GM18505 (cell line): Measurements from ENCODE around the gene CA7.
"Not testable (repeated sequence)": the region's sequence is repeated elsewhere in the genome, so short reads cannot be mapped to it uniquely, and the experiment has no call there.

ENCODE experiments used
- ATAC-seq: cut with Tn5 transposase; IDR thresholded peaks from one replicate; pipeline ENCODE4 v1.9.1; 2021; ENCODE audit not compliant: unreplicated experiment
- POLR2A ChIP-seq: IDR thresholded peaks from 4 replicates; pipeline ENCODE4 v1.6.1; 2011; ENCODE audit warnings: borderline replicate concordance; ENCODE audit not compliant: insufficient read depth, insufficient read length; ENCODE audit errors: extremely low read depth

The CA7 gene

GRCh38 chr16:66888647-66889615 is 44.7 kb downstream of the CA7 start:
- ATAC-seq, result no peak
- TF ChIP-seq POLR2A, result no peak

- ATAC-seq, result no peak
- no peak for TF ChIP-seq POLR2A
Measured at GRCh38 chr16:66889622-66890021, 45.4 kb downstream of the CA7 start.

GRCh38 chr16:66890799-66891198 is 46.6 kb downstream of the CA7 start:
- no peak for ATAC-seq
- no peak for TF ChIP-seq POLR2A

- TF ChIP-seq POLR2A, result no peak
- ATAC-seq, result no peak
Measured at GRCh38 chr16:66891360-66891759, 47.1 kb downstream of the CA7 start.

- TF ChIP-seq POLR2A, result no peak
- no peak for ATAC-seq
Measured at GRCh38 chr16:66891797-66892196, 47.6 kb downstream of the CA7 start.

GRCh38 chr16:66894055-66894454 is 49.8 kb downstream of the CA7 start:
- no peak for TF ChIP-seq POLR2A
- no peak for ATAC-seq

GRCh38 chr16:66894948-66895688 is 50.9 kb downstream of the CA7 start:
- no peak for TF ChIP-seq POLR2A
- no peak for ATAC-seq

GRCh38 chr16:66895689-66895979 is 51.4 kb downstream of the CA7 start:
- no peak for ATAC-seq
- no peak for TF ChIP-seq POLR2A

GRCh38 chr16:66895999-66896398 is 51.8 kb downstream of the CA7 start:
- TF ChIP-seq POLR2A, result no peak
- no peak for ATAC-seq

GRCh38 chr16:66896682-66897081 is 52.5 kb downstream of the CA7 start:
- ATAC-seq, result not testable (repeated sequence)

- TF ChIP-seq POLR2A, result no peak
- no peak for ATAC-seq
Measured at GRCh38 chr16:66898207-66898606, 54.0 kb downstream of the CA7 start.

- no peak for ATAC-seq
- TF ChIP-seq POLR2A, result no peak
Measured at GRCh38 chr16:66898933-66899309, 54.7 kb downstream of the CA7 start.

GRCh38 chr16:66899310-66899944 is 55.2 kb downstream of the CA7 start:
- no peak for TF ChIP-seq POLR2A
- ATAC-seq, result no peak
